GM12878 (cell line): ENCODE data around the gene LMF1.

Source experiments
- CREB1 ChIP-seq: IDR thresholded peaks from 2 replicates; pipeline ENCODE4 v1.6.1; 2012; ENCODE audit warnings: low read depth, mild to moderate bottlenecking, inconsistent platforms
- E2F8 ChIP-seq: fragments of 450-650 bp; IDR thresholded peaks from 2 replicates; pipeline ENCODE4 v1.6.1; 2018; ENCODE audit warnings: mild to moderate bottlenecking, low read depth, moderate library complexity; ENCODE audit not compliant: partially characterized antibody
- ELK1 ChIP-seq: IDR thresholded peaks from 2 replicates; pipeline ENCODE4 v1.6.1; 2012; ENCODE audit warnings: low read depth, low read length, improper control_type of control experiment
- ESRRA ChIP-seq: IDR thresholded peaks from 2 replicates; pipeline ENCODE4 v1.6.1; 2012; ENCODE audit warnings: mild to moderate bottlenecking, low read length, improper control_type of control experiment
- EZH2 ChIP-seq: IDR thresholded peaks from 2 replicates; pipeline ENCODE4 v1.6.1; 2012; ENCODE audit warnings: low read depth, mild to moderate bottlenecking, control low read depth, inconsistent platforms, low read length, borderline replicate concordance; ENCODE audit not compliant: control insufficient read depth
- MLLT1 ChIP-seq: fragments of 450-650 bp; IDR thresholded peaks from 2 replicates; pipeline ENCODE4 v1.6.1; 2016; ENCODE audit warnings: mild to moderate bottlenecking
- PAX8 ChIP-seq: fragments of 450-650 bp; IDR thresholded peaks from 2 replicates; pipeline ENCODE4 v1.6.1; 2017; ENCODE audit warnings: mild to moderate bottlenecking, moderate library complexity
- POLR2A ChIP-seq: IDR thresholded peaks from 2 replicates; pipeline ENCODE4 v1.6.1; 2011; ENCODE audit warnings: low read depth, mild to moderate bottlenecking, low read length
- POLR2AphosphoS5 ChIP-seq: IDR thresholded peaks from 2 replicates; pipeline ENCODE4 v1.6.1; 2011; ENCODE audit warnings: mild to moderate bottlenecking, low read length, inconsistent platforms
- SPI1 ChIP-seq: IDR thresholded peaks from 2 replicates; pipeline ENCODE4 v1.6.1; 2011; ENCODE audit warnings: low read depth, mild to moderate bottlenecking, low read length, moderate library complexity, borderline replicate concordance; ENCODE audit not compliant: insufficient read depth
- SUPT20H ChIP-seq: IDR thresholded peaks from 2 replicates; pipeline ENCODE4 v1.6.1; 2011; ENCODE audit warnings: low read depth, mild to moderate bottlenecking, low read length, moderate library complexity, borderline replicate concordance; ENCODE audit not compliant: control insufficient read depth
- ZNF274 ChIP-seq: IDR thresholded peaks from one replicate; pipeline ENCODE4 v1.8.0; 2011; ENCODE audit not compliant: insufficient read length, insufficient read depth
- ZNF384 ChIP-seq: IDR thresholded peaks from 2 replicates; pipeline ENCODE4 v1.6.1; 2012; ENCODE audit warnings: low read depth, mild to moderate bottlenecking, low read length, improper control_type of control experiment, borderline replicate concordance
- TF ChIP-seq, protein P1 (sequence below): fragments of 150-350 bp; IDR thresholded peaks from 2 replicates; pipeline ENCODE4 v1.6.1; 2014; ENCODE audit warnings: mild to moderate bottlenecking, low read depth, low read length

DNA sequence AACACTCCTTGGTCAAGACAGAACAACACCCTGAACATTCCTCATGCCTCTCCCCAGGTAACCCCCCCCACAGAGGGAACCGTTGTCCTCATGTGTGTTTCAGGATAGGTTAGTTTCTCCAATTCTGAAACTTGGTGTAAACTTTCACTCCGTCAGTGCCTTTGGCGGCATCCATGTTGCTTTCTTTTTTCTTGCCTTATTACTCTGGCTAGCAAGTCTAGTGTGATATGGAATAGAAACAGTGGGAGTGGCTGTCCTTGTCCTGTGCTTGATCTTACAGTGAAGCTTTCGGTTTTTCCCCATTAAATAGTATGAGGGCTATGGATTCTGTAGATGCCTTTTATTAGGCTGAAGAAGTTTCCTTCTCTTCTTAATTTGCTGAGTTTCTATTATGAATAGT lies 134.6 kb downstream of the LMF1 start:
- no peak for TF ChIP-seq ELK1
- TF ChIP-seq POLR2AphosphoS5, result no peak
- TF ChIP-seq E2F8, result no peak
- TF ChIP-seq ESRRA, result no peak
- no peak for TF ChIP-seq SUPT20H
- TF ChIP-seq CREB1, result no peak
- no peak for TF ChIP-seq ZNF384
- TF ChIP-seq, protein P1, sequence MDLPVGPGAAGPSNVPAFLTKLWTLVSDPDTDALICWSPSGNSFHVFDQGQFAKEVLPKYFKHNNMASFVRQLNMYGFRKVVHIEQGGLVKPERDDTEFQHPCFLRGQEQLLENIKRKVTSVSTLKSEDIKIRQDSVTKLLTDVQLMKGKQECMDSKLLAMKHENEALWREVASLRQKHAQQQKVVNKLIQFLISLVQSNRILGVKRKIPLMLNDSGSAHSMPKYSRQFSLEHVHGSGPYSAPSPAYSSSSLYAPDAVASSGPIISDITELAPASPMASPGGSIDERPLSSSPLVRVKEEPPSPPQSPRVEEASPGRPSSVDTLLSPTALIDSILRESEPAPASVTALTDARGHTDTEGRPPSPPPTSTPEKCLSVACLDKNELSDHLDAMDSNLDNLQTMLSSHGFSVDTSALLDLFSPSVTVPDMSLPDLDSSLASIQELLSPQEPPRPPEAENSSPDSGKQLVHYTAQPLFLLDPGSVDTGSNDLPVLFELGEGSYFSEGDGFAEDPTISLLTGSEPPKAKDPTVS, result no peak
- TF ChIP-seq POLR2A, result no peak
- TF ChIP-seq SPI1, result no peak
- no peak for TF ChIP-seq ZNF274
- TF ChIP-seq PAX8, result no peak
- TF ChIP-seq MLLT1, result no peak
- no peak for TF ChIP-seq EZH2
